PC-3 (cell line): Measurements from ENCODE around the gene MDM1. TPM values are rescaled to one million over a fixed set of nuclear protein-coding genes. Genes with fewer than 3 reads are reported as not detected.

ENCODE experiments used
- ATAC-seq: fragments of 200-7000 bp; cut with Tn5 transposase; 2 replicates; pipeline ENCODE4 v1.9.1; 2020; ENCODE audit warnings: mild to moderate bottlenecking, moderate library complexity
- BruUV-seq: library from RNA; stranded (reverse); fragments of 400-500 nt; replicated peaks from 2 replicates; lab custom pipeline; 2021; lab: Mats Ljungman, UMichigan
- CTCF ChIA-PET: fragments of 300-600 bp; sonication (Branson Sonifier 250); formaldehyde crosslinking; loops from one replicate; lab custom pipeline; 2022; ENCODE audit warnings: antibody characterized with exemption; lab: Charles Lee
- POLR2A ChIA-PET: fragments of 300-600 bp; sonication (Branson Sonifier 250); formaldehyde crosslinking; loops from one replicate; lab custom pipeline; 2022; ENCODE audit warnings: antibody characterized with exemption; ENCODE audit not compliant: unreplicated experiment; lab: Charles Lee
- DNase-seq: peaks from one replicate; pipeline ENCODE4 v3.0.0-alpha.2; 2015
- H2AFZ ChIP-seq: fragments of 300-600 bp; sonication (generic); 2 replicates; pipeline ENCODE4 v1.6.0; 2016; ENCODE audit warnings: antibody characterized with exemption, low read length
- H3F3A ChIP-seq: fragments of 300-600 bp; sonication (generic); one replicate; pipeline ENCODE4 v1.6.0; 2017; ENCODE audit warnings: antibody characterized with exemption, low read length, control low read depth, mild to moderate bottlenecking; ENCODE audit not compliant: unreplicated experiment
- H3K27ac ChIP-seq: fragments of 300-600 bp; sonication (generic); 2 replicates; pipeline ENCODE4 v1.5.1; 2016; ENCODE audit warnings: mild to moderate bottlenecking, low read length
- H3K27me3 ChIP-seq: fragments of 300-600 bp; sonication (generic); 2 replicates; pipeline ENCODE4 v1.6.1; 2016; ENCODE audit warnings: low read length, mixed read lengths
- H3K36me3 ChIP-seq: fragments of 300-600 bp; sonication (generic); 2 replicates; pipeline ENCODE4 v1.6.1; 2016; ENCODE audit warnings: low read depth, mixed run types, low read length, mixed read lengths
- H3K4me1 ChIP-seq: fragments of 300-600 bp; sonication (generic); 2 replicates; pipeline ENCODE4 v1.5.1; 2016; ENCODE audit warnings: low read length; ENCODE audit not compliant: insufficient read depth
- H3K4me2 ChIP-seq: fragments of 300-600 bp; sonication (generic); 2 replicates; pipeline ENCODE4 v1.6.0; 2016; ENCODE audit warnings: low read length
- H3K4me3 ChIP-seq: fragments of 300-600 bp; sonication (generic); 2 replicates; pipeline ENCODE4 v1.5.1; 2016; ENCODE audit warnings: mild to moderate bottlenecking, low read length, mixed read lengths
- H3K79me2 ChIP-seq: fragments of 300-600 bp; sonication (generic); 2 replicates; pipeline ENCODE4 v1.6.1; 2017; ENCODE audit warnings: low read length, mixed read lengths
- H3K9ac ChIP-seq: fragments of 300-600 bp; sonication (generic); 2 replicates; pipeline ENCODE4 v1.6.0; 2016; ENCODE audit warnings: mild to moderate bottlenecking, low read length
- H3K9me2 ChIP-seq: fragments of 300-600 bp; sonication (generic); replicated peaks from 2 replicates; pipeline ENCODE4 v1.6.1; 2016; ENCODE audit warnings: mixed run types, low read length, mixed read lengths
- H3K9me3 ChIP-seq: fragments of 300-600 bp; sonication (generic); 2 replicates; pipeline ENCODE4 v1.6.1; 2016; ENCODE audit warnings: low read length, mixed read lengths
- H4K20me1 ChIP-seq: fragments of 300-600 bp; sonication (generic); 2 replicates; pipeline ENCODE4 v1.6.1; 2016; ENCODE audit warnings: low read length, mixed read lengths
- CTCF ChIP-seq: fragments of 300-600 bp; sonication (generic); conservative IDR thresholded peaks from 2 replicates; pipeline ENCODE4 v1.5.1; 2017; ENCODE audit warnings: antibody characterized with exemption, low read depth, mild to moderate bottlenecking, low read length
- EZH2 ChIP-seq: fragments of 300-600 bp; sonication (generic); IDR thresholded peaks from one replicate; pipeline ENCODE4 v1.6.1; 2017; ENCODE audit warnings: antibody characterized with exemption, mild to moderate bottlenecking, low read length; ENCODE audit not compliant: unreplicated experiment
- EZH2phosphoT487 ChIP-seq: fragments of 300-600 bp; sonication (generic); IDR thresholded peaks from 2 replicates; pipeline ENCODE4 v1.6.1; 2018; ENCODE audit warnings: mild to moderate bottlenecking, antibody characterized with exemption, low read length, borderline replicate concordance
- intact Hi-C: fragments of 100-400 bp; cut with micrococcal nuclease; formaldehyde crosslinking; loops from 2 replicates; pipeline ENCODE4 v1.9.0; 2023
- total RNA-seq: library from RNA; depleted of rRNA; stranded (reverse); fragments of >200 nt; gene quantifications from 2 replicates; pipeline ENCODE4 v1.2.3, GENCODE V29; 2014

The MDM1 gene
- total RNA-seq, 1 experiment from 2014 or later: 10.4 TPM

GRCh38 chr12:68292151-68292943, 39.8 kb downstream of the MDM1 start:
- ATAC-seq (no peak), DNase-seq (no peak)
- Histone ChIP-seq H2AFZ (no peak overlapping the region), H3K79me2 (no peaks in the 10 kb centered on the region), H3K4me2 (no peak overlapping the region), H3K27ac (no peak overlapping the region), H3K27me3 (no peaks in the 10 kb centered on the region), H3K9me3 (no peaks in the 10 kb centered on the region), H3K9ac (no peak overlapping the region), H3K4me3 (no peak overlapping the region), H4K20me1 (no peaks in the 10 kb centered on the region), H3K9me2 (no peaks in the 10 kb centered on the region), H3K4me1 (no peaks in the 10 kb centered on the region; the same call in 1 of the 2 replicates), H3K36me3 (no peaks in the 10 kb centered on the region), H3F3A (no peaks in the 10 kb centered on the region)
- ChIA-PET POLR2A (no interaction called here), CTCF (no interaction called here)
- TF ChIP-seq CTCF: no peak
- intact Hi-C loops: no loop called here
- no TSS peak for BruUV-seq

GRCh38 chr12:68291396-68292036, 40.6 kb downstream of the MDM1 start:
- H3K27ac ChIP-seq: no peak overlapping the region
- no TSS peak for BruUV-seq
- ATAC-seq: no peak

More at GRCh38 chr12:68291396-68292036, 40.6 kb downstream of the MDM1 start:
- CTCF ChIA-PET: no interaction called here
- no peaks in the 10 kb centered on the region; the same call in 1 of the 2 replicates for H3K4me1 ChIP-seq
- H3K9ac ChIP-seq: no peak overlapping the region
- H3K4me3 ChIP-seq: no peak overlapping the region
- POLR2A ChIA-PET: no interaction called here
- H3K36me3 ChIP-seq: no peaks in the 10 kb centered on the region
- no peaks in the 10 kb centered on the region for H4K20me1 ChIP-seq
- no peaks in the 10 kb centered on the region for H3K27me3 ChIP-seq
- no peaks in the 10 kb centered on the region for H3K9me3 ChIP-seq
- H3K4me2 ChIP-seq: no peak overlapping the region
- TF ChIP-seq CTCF (no peak), EZH2phosphoT487 (no peak), EZH2 (no peak)
- H3F3A ChIP-seq: no peaks in the 10 kb centered on the region
- no peaks in the 10 kb centered on the region for H3K9me2 ChIP-seq
- DNase-seq: peak; percentile 28
- intact Hi-C loops: no loop called here
- no peaks in the 10 kb centered on the region for H3K79me2 ChIP-seq
- no peak overlapping the region for H2AFZ ChIP-seq
